Measurements from ENCODE around the gene PHF24.

Gene PHF24

DNA sequence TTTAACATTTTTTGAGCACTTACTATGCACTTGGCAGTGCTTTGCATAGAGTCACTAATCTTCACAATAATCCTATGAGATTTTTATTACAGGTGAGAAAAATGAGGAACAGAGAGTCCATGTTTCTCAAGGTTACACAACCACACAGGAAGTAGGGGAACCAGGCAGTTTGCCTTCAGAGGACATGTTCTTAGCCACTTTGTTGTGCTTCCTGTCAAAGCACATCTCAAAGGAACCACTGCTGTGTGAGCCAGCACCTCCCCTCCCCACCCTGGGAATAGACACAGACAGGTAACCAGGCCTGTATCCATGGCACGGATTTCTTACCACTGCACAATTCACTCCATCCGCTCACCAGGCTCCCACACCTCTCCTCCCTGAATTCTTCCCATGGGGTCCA, 25.1 kb downstream of the PHF24 start:
- DNase-seq (ENCODE audit: low spot score) = no peak

DNA sequence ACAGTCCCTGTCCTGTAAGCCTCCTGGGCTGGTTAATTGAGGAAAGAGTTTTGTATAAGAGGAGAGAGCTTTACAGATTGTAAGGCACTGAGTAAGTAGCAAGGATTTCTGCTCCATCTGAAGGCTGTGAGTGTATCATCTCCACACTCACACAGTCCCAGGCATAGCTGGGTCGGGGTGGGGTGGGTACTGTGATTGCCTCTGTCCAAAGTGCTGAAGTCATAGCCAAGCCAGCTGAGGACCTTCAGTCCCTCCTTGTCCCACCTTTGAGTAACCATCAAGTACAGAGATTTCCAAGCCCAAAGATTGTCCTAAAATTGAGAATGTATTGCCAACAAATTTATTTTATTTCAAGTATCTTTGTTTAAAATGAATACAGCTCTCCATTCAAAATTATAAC, 26.0 kb downstream of the PHF24 start:
- peak; percentile 36 for DNase-seq (ENCODE audit: low spot score)

DNA sequence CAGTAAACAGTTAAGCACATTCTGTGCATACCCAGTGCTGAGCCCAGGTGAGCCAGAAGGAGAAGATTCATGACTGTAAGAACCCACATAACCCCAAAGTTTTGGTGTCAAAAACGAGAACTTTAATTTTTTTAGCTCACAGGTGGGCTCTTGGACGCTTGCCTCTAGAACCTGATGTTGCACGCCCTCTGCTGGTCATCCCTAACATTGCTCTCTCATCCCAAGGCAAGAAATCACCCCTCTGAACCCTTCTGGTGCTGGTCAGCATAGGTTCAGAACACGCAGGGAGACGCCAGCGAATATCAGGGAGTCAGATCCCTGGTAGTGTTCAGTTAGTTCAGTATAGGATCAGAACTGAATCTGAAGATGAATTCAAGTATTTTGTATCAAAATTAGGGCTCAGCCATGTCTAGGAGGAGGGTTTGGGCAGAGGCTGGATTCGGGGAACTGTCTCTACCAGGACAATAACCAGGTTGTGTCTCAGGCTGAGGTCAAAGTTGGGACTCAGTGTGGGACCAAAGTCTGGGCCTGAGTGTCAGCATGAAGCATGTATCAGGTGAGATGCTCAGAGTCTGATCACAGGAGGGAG, 27.3 kb downstream of the PHF24 start:
- DNase-seq (ENCODE audit: low spot score) = peak; percentile 66

DNA sequence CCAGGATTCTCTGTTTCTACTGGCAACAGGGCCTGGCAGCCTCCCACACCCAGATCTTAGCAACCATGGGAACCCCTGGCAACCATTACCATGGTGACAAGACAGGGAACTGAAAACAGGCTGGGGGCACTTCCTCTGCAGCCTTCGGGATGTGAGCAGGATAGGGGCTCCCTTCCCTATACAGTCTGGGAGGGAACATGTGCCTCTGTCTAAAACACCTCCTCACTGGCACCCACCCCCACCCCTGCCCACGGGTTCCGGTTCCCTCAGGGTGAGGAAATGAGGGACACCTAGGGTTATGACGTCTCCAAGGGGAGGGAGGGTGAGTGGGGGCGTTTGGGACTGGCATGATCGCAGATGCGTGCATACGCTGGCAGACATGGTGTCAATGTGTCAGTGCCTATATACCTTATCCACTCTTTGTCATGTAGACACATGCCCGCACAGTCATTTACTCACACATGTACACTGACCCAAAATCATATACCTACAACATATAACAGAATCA, 28.5 kb downstream of the PHF24 start:
- DNase-seq (ENCODE audit: low spot score) = peak; percentile 55

DNA sequence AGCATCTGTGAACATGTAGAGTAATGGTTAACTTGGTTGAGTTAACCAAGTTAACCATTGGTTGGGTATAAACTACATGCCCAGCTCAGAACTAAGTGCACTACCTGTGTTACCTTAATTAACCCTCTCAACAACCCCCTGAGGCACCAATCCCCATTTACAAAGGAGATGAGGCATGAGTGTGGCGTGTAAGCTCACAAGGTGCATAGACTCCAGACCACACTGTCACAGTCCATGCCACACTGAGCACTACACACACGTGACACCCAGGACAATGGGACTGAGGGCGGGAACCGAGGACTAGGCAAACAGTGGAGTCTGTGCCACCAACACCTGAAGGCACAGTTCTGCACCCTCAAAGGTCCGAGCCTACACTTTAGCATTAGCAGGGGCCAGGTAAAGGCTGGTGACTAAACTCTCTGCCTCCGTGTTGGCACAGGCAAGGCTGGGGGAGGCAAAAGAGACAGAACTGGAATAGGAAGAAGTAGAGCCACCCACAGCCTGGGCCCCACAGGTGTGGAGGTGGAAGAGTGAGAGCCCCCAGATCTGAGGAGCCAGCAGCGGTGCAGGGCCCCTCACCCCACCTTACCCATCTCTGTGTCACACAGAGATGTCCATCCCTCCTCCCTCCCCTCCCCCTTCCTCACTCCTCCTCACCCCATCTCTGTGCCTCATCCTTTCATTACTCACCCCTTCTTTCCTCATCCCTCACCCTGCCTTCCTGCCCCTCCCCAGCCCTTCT, 29.2 kb downstream of the PHF24 start:
- DNase-seq (ENCODE audit: low spot score) = no peak

DNA sequence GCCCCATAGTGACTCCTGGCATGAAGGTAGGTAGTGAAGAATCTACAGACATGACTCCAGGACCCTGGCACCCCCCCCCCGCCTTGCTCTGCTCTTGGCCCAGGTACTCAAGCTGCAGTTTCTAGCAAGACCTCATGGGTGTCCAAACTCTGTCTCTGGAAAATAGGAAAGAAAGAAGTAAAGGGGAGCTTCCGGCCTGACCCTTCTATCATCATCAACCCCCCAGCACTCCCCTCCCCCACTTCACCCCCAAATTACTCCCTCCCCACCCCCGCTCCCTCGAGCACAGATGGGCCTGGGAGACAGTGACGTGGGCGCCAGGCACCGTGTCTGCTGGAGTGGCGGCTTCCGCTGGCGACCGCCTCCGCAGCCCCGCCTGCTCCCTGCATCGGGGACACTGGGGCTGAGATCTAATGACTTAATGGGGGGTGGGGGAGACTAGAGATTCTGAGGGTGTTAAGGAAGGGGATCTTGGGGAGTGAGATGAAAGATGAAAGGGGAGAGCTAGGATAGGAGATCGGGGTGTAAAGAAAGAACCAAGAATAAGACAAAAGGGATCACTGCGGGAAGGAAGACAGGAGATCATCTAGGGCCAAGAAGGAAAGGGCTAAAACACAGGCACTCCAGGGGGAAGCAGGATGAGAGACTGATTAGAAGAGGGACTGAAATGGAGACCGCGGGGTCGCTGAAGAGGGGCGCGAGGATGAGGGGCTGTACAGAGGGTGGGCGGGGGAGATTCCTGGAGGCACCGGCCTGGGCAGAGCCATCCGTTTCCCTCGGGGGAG, 30.3 kb downstream of the PHF24 start:
- peak; percentile 26 for DNase-seq (ENCODE audit: low spot score)

DNA sequence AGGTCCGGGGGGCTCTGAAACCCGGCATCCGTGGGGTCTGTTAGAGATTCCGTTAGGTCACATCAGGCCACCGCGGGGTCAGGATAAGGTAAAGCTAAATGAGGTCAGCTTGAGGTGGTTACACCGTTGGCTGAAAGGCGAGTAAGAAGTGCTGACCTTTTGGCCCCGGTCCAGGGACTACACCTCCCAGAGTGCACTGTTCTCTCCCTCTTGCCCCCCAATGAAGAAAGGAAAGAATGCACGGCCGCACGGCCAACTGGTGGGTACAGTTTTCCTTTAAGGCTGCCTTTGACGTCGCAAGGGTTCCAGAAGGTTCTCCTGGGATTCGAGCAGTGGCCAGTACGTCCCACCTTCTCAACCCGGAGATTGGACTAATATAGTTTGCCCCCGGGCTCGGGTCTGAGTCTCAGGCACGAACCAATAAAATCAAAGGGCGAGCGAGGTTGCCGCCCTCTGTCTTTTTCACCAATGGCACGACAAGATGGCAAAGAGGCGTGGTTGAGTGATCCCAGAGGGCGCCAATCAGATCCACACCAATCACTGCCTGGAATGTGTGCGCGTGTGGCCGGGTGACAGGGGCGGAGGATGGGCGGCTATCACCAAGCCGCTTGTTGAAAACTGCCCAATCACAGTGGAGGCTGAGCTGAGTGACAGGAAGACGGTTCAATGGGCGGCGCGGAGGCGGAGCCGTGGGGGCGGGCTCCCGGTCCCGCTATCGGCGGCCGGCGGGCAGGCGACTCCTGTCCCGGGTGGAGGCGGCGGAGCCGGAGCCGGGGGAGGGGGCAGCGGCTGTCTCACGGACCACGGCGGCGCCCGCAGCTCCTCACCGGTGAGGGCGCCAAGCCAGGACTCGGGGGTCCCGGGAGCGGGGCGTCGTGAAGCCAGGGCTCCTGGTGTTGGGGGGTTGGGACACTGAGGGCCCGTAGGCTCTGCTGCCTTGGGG, 31.2 kb downstream of the PHF24 start, which contains the start of gene DNAJB5:
DNAJB5 (plus strand) TSS at position 743 of the 943 bp plus-strand sequence. CDS start 886 bp downstream, outside the sequence.
- peak; percentile 98 for DNase-seq (ENCODE audit: low spot score)

DNA sequence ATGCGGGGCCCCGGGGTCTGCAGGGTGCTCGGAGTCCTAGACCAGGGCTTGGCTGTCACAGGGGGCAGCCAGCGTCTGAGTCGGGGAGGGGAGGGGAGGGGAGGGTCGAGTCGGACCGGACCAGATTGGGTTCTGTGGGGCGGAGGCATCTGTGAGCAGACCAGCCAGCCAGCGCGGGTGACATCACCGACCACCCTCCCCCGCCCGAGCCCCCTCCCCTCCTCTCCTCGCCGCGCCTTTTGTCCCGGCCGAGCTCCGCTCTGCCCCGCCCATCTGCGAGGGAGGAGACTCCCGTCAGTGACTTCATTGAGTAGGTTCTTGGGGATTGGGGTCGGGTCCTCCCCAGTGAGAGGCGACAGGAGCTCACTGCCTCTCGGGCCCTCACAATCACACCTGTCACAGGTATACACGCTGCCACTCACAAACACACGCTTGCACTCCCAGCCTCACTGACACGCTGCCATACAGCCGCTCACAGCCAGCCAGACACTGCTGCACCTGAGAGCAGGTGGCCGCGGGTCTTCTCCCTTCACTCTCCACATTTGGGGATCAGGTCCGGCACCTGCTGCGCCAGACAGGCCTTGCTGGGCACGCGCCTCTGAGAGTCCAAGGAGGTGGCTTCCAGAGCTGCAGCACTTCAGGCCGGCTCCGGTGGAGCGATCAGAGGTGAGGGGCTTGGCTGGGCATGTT, 32.0 kb downstream of the PHF24 start:
- DNase-seq (ENCODE audit: low spot score) = peak; percentile 17

DNA sequence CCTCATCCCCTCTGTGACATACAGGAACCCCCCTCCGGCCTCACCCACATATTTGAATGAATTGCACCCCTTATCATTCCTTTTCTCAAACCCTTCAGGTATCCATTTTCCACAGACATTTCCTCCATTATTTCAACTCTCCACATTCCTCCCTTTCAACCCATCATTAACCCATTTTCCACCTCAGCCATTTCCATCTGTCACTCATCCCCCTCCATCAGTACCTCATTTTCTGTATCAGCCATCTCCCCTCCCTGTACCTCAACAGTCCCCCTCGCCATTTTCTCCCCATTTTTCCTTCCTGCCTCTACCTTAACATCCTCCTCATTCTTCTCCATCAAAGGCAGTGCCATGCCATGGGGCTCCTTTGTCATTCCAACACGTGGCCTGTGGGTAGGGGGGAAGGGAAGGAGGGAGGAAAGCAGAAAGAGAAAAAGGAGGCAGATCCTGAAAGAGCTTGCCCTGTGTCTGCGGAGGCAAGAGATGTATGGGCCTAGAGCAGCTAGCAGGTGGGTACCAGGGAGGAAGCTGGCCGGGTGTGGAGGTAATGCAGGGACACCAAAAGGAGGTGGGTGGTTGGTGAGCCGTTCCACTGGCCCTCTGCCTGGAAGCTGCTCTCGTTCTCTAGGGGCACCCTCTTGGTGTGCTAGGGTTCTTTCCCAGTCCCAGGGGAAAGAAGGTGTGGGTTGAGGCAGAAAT, 33.0 kb downstream of the PHF24 start:
- no peak for DNase-seq (ENCODE audit: low spot score)

DNA sequence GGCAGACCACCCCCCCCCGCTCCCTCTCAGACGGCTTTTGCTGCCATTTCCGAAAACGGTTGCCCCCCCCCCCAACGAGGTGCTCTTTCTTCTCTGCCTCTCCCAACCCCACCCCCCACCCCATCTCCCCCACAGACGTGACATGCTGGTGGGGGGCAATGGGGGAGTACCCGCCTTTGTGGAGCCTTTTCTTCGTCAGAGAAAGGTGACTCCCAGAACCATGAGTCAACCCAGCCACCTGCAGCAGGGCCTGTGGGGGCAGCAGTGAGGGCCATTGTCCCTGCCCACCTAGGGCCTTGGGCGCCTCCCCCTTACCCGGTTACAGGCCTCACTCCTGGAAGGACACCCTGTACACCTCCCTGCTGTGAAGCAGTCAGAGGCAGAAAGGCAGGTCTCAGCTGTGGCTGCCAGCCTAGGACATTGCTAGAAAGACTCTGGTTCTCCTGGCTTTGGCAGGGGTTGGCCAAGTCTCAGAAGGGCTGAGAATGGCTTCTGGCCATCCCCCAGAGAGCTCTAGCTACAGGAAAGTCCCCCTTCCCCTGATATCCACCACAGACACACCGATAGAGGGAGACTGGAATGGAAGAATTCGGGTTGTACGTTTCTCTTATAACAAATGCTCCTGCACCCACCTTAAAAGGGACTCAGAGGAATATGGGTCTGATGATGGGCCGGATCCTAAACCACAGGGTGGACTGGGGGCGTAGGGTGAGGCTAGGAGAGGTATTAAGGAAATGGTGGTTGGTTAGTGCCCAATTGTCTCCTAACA, 33.7 kb downstream of the PHF24 start:
- DNase-seq (ENCODE audit: low spot score) = no peak

DNA sequence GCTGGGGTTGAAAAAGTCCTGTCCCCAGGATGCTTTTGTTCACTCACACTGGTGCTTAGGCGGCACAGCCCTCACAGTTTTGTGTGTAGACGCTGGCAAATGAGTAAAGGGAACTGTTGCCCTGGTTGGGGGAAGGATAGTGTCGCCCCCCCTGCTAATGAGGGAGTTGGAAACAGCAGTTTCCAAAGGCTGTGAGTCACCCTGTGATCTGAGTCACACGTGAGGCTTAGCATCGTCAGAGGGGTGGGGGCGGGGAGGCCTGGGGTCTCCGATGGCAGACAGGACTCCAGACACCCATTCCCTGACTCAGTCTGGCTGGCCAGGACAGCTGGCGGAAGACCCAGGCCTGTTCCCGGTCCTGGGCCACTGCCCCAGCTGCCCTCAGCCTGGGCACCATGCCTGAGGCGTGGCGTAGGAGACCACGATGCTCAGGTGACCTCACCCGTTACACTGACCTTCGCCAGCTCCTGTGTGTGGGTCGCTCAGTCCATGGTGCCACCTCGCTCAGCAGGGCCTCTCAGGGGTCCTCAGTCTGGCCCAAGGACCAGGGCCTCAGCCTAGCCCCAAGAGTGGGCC, 34.4 kb downstream of the PHF24 start:
- DNase-seq (ENCODE audit: low spot score) = peak; percentile 45

DNA sequence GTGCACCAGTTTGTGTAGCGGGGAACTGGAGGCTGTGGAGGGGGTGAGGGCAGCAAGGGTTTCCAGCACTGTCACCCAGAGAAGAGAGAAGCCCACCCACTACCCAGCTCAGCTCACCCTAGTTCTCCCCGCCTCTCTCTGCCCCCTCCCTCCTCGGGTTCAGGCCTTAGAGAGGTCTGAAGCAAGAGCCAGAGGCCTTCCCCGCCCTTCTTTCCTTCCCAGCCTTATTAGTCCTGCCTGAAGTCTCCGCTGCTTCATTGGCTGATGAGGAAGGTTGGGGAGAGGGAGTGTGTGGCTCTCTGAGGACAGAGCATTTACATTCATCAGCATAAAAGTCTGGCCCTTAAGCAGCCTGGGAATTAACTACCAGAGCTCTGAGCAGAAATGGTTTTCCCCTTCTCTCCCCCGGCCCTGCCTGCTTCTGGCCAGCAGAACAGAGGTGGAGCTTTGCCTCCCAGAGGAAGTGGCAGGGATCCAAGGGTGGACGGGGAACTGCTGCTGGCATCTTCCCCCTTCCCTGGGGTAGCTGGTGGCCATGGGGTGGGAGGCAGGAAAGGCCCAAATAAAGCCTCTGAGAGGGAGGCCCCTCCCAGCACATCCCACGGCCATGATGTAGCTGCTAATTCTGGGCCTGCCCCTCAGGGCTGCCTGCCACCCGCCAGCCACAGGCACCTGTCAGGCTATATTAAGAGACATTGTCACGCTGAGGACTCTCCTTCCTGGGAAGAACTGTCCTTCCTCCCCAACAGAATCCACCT, 35.6 kb downstream of the PHF24 start:
- DNase-seq (ENCODE audit: low spot score) = no peak

DNA sequence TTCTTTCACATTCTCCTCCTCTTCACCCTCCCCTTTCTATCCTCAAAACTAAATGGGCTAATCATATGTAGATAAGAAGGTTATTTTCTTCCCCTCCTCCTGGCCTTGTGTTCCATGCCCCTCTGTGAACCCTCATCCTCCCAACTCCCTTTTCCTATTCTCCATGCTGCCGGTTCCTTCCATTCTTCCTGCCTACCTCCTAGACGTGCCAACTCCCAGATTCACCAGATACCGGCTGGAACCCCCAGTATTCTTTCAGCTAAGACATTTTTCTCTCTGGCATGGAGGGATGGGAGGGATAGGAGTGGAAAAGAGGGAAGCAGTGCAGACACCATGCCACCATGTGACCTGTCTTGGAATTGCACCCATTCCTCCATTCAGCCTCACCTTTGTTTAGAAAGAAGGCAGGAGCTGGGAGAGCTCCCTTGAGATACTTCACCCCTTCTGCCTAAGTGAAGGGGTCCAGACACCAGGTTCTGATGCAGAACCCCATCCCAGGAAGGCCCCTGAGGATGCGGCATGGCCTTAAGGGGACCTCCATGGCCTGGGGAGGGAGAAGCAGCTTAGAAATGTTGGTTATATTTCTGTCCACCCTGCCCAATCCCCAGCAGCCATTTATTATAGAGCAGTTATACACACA, 36.3 kb downstream of the PHF24 start:
- no peak for DNase-seq (ENCODE audit: low spot score)

DNA sequence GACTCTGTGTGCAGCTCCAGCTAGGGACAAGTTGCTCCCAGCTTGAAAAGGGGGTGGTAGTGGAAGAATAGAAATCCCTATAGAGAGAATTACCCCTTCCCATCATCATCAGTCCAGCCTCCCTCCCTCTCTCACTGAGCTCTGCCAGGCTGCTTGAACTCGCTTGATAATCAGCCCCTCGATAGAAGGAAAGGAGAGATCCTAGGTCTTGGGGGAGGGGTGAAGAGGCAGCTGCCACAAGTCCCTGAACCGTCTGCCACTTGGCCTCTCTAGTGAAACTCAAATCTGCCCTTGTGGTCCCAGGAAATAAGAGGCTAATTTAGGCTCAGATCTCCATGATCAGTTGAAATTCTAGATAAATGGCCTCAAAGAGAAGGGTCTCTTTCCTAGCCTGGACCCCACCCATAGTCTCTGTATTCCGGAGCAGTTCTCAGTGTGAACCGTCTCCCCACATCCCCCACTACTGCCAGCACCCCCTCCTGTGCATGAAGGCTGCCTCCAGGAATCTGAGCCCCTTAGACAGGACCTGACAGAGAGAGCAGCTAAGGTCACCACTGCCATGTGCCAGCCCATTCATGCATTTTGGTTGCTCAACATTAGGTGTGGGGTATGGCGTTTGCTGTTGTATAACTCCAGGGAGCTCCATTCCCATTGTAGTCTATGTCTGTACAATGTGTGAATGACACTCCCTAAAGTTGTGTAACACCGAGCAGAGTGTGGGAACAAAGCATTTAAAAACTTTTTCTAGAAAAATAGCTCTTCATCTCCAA, 37.0 kb downstream of the PHF24 start:
- DNase-seq (ENCODE audit: low spot score) = no peak

DNA sequence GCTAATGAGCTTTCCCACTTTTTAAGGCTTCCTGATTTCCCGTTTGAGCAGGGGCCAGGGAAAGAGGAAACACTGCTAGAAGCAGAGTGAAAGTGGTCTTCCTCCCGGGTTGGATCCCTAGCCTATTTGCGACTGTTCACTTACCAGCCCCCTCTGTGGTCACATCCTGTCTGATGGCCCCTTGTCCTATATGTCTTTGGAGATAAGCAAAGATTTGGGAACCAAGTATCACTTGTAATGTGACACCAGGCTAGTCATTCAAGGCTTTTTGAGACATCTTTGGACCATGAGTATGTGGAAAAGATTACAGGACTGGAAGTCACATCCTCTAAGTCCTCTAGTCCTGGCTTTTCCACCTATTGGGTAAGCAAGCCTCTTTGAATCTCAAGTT, 37.6 kb downstream of the PHF24 start:
- no peak for DNase-seq (ENCODE audit: low spot score)

DNA sequence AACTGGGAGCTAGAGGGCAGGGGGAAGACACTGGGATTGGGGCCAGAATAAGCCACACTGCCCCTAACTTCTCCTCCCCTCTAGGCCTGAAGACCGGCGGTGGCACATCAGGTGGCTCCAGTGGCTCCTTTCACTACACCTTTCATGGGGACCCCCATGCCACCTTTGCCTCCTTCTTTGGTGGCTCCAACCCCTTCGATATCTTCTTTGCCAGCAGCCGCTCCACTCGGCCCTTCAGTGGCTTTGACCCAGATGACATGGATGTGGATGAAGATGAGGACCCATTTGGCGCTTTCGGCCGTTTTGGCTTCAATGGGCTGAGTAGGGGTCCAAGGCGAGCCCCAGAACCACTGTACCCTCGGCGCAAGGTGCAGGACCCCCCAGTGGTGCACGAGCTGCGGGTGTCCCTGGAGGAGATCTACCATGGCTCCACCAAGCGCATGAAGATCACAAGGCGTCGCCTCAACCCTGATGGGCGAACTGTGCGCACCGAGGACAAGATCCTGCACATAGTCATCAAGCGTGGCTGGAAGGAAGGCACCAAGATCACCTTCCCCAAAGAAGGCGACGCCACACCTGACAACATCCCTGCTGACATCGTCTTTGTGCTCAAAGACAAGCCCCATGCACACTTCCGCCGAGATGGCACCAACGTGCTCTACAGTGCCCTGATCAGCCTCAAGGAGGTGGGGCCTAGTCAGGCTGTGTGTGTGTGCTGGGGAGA, 38.3 kb downstream of the PHF24 start:
- DNase-seq (ENCODE audit: low spot score) = no peak

DNA sequence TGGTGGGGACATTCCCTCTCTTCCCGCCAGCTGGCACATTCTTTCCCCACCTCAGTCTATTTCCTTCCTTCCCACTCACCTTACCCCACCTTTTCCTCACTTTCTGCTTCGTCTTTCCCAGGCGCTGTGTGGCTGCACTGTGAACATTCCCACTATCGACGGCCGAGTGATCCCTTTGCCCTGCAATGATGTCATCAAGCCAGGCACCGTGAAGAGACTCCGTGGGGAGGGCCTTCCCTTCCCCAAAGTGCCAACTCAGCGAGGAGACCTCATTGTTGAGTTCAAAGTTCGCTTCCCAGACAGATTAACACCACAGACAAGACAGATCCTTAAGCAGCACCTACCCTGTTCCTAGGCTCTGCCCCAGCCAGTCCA, 38.8 kb downstream of the PHF24 start:
- DNase-seq (ENCODE audit: low spot score) = no peak

All from CD4-positive, alpha-beta T cell treated with Interleukin-2 at 100 ng/mL for 4 hours (primary cell).